Gastroesophageal sphincter (tissue), 3 donors: ENCODE measurements around the gene WDR83.
"Not testable (repeated sequence)": the region's sequence is repeated elsewhere in the genome, so short reads cannot be mapped to it uniquely, and the experiment has no call there.

Experiments used
- CTCF ChIP-seq, 4 experiments: fragments of 200-600 bp in 2 of 4; fragments of 450-650 bp in 2 of 4; sonication (generic) in 1 of 4; IDR thresholded peaks; one replicate each; pipeline ENCODE4 v1.5.1; 2017 to 2019; ENCODE audit warnings: antibody characterized with exemption in 4 of 4, mild to moderate bottlenecking in 2 of 4, moderate library complexity in 2 of 4
- POLR2AphosphoS5 ChIP-seq: sonication (generic); formaldehyde crosslinking; IDR thresholded peaks from one replicate; pipeline ENCODE4 v1.6.1; 2017; ENCODE audit warnings: antibody characterized with exemption

GRCh38 chr19:12713304-12713703 lies 46.7 kb downstream of the WDR83 start:
- TF ChIP-seq CTCF (IDR thresholded peaks at IDR 0.05); POLR2AphosphoS5: not testable (repeated sequence)
